NCI-H82 (cell line): Measurements from ENCODE around the gene HMGCS2.
A peak's percentile ranks its signal among the peaks of the same experiment; 100 is the strongest.

Experiments
- DNase-seq: peaks from one replicate; lab custom pipeline; 2025; lab: John Stamatoyannopoulos, UW

The HMGCS2 gene

DNA sequence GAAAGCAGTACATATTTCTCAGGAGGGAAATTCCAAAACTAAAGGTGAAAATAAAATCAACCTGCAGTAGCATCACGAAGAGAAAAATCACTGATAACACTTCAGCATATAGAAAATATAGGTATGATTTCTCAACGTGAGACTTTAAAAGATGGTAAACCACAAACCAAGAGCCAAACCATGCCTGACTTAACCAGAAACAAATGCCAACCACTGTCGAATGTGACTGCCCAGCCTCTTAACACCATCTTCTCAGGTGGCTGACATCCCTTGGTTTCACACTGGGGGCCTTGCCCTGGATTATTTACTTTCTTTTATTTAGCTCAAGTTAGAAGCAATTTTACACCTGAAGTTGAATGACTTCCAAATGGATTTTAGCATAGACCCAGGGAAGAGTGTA lies 10.1 kb downstream of the HMGCS2 start:
- DNase-seq = no peak

DNA sequence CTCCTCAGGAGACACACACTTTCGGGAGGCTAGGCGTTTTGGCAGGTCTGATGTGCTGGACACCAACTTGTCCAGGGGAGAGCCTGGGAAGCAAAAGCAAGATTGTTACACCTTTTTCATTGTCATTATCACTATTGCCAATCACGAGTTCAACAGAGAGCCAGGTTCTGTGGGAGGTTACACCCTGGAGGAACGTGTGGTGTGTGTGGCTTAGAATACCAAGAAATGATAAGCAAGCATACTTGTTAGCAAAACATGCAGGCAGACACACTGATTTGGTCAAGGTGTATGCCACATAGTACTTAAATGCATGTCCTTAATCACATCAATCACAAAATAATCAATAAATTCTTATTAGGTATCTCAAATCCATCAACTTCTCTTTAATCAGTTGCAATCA lies 16.1 kb downstream of the HMGCS2 start:
- no peak for DNase-seq

DNA sequence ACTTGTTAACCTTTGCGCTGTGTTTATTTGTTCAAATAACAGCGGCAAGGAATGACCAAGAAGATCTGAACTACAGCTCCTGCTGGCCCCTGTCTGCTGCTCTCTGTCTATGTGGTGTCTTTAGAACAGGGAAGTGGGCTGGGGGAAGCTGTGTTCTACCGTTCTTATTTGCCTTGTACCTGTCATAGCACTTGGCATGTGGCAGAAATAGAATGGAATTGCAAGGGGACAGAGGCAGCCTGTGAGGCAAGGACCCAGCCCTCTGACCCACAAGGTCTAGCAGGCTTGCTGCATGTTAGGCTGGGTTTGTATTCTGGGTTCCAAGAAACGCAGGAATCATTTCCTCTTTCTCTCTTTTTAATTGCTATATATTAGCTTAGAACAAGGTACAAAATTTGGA lies 20.7 kb downstream of the HMGCS2 start:
- DNase-seq = peak; percentile 41

DNA sequence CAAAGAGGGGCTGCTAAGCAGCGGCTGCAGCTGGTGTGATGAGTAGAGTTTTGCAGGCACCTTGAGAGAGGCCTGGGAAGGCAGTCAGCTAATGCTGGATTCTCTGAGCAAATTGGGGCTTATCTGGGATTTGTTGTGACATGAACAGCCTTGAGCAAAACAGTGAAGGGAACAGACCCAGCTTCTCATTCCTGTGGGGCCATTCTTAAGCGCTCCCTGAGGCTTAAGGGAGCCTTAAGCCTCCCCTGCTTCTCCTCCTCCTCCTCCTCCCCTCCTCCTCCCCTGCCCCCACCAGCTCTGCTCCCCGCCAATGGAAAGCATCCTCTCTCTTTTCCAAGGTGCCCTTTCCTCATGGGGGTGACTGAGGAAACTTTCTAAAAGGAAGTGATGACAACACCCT lies 21.3 kb downstream of the HMGCS2 start:
- peak; percentile 97 for DNase-seq

DNA sequence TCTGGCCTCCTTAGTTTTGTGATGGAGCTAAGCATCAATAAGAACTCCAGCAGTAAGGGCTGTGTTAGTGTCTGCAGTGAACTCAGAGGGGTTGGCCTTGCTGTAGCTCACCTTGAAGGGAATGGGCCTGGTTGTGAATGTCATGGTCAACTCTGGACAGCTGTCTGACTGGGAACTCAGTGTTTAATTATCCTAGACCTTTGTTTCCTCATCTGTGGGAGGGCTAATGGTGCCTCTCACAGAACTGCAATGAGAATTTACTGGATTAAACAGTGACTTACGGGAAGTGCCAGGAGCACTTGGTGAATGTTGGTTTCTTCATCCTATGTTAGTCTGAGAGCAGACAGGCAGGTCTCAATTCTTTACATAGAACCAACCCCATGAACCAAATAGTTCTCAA lies 23.7 kb downstream of the HMGCS2 start:
- DNase-seq = no peak

DNA sequence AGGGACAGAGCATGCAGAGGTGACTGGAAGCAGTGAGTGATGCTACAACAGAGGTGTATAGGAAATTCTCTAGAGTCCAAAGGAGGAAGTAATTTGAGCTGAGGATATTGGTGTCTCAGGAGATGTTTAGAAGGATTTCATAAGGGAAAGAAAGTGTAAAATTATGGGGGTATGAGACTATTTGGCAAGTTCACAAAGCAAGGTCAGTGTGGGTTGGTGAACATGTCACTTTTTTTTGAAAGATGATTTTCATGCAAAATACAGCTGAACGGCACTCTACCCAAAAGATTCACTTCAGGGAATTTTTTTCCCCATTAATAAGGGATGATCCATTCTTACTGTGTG lies 24.1 kb downstream of the HMGCS2 start:
- no peak for DNase-seq

DNA sequence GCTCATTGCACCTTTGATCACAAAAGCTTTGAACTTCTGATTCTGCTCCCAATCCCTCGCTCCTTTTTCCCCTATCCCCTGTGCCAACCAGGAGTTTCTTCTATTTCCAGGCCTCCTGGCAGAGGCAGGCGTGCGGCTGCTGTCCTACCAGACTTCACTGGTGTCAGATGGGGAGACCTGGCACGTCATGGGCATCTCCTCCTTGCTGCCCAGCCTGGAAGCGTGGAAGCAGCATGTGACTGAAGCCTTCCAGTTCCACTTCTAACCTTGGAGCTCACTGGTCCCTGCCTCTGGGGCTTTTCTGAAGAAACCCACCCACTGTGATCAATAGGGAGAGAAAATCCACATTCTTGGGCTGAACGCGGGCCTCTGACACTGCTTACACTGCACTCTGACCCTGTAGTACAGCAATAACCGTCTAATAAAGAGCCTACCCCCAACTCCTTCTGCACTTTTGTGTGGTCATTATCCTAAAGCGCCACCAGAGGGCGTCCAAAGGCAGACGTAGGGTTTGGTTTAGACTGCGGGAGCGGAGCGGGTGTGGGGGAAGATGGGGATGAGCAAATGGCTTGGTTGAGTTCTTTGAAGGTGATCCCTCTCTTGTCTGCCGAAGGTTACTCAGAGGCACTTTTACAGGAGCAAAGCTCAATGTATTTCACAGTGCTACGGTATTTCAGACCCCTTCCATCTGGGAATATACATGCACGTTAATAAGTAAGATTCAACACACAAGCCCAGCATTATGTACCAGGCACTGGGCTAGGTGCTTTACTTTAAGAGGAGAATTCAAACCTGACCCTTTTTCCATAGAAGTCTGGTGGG lies 24.7 kb downstream of the HMGCS2 start:
- peak; percentile 90 for DNase-seq

DNA sequence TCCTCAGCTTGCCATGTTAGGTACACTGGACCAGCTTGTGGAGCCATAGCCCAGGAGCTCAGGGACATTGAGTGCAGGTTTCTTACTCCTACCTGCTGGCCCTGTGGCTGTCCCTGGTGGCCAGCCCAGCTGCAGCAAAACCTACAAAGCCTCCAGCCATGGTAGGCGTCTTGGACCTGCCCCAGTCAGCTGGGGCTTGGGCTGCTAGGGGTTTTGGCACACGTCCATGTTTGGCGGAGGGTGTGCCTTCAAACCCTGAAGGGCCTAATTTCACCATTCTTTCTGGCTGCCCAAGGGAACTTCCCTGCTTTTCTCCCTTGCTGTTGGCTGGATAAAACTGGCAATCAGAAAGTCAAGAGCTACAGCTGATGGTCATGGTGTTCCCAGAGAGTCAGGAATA lies 25.4 kb downstream of the HMGCS2 start:
- DNase-seq = no peak

DNA sequence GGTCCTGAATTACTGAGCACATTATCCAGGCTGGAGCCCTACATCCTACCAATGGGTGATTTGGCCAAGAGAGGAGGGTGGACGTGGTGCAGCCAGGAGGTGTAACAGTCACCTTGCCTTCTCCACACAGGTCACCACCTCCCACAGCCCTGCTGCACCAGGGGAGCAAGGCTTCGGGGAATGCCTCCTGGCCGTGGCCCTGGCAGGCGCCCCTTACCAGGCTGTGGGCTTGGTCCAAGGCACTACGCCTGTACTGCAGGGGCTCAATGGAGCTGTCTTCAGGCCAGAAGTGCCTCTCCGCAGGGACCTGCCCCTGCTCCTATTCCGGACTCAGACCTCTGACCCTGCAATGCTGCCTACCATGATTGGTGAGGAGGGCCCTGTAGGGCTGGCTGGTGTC lies 26.0 kb downstream of the HMGCS2 start:
- DNase-seq = no peak

DNA sequence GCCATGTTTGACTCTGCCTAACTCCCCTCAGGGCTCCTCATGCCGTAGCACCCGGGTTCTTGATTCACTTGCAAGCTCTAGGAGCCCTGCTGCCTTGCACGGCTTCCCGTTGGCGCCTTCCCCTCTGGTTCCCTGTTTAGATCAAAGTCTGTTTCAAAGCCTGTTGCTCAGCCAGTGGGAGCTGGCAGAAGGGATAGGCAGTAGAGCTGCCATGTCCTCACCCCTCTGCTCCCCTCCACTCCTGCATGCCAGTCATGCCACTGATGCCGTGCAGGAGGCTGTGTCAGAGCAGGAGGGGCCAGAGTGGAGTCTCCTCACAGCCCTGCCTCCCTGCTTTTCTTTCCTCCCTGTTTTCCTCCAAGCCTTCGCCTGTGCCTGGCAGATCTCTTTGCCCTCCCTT lies 26.5 kb downstream of the HMGCS2 start:
- no peak for DNase-seq

DNA sequence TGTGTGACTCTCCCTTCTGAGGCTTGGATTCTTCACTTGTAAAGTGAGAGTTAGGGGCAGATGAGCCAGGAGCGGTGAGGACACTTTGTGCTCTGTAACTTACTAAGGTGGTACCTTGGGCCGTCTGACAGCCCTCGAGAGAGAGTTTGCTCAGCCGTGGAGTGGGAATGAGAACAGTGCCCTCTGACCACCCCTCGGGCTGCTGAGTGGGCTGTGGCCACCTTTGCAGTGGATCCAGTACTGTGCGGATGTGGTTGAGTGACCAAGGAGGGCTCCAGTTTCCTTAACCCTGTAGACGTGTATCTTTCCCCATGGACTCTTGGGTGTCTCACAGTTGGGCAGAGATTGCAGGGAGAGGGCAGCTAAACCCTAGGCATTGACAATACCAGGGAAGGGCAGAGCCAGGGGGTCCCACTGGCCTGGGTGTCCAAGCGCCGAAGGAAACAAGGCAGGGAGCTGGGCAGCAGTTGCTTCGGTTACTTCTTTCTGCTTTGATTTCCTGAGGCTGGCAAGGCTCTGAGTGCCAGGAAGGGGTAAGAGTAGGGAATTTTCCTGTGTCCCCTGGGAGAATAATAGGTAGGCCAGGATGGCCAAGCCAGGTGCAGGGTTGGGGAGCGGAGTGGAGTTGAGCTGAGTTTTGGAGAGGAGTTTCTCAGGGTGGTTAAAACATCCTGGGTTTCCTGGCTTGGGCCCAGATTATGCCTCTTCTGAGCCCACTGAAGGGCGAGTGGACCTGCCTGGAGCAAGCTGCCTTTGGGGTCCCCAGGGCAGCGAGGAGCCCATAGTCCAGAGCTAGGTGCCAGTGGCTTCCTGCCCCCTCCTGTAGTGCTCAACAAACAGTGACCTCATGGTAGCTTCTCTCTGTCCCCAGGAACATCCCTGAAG lies 27.6 kb downstream of the HMGCS2 start:
- no peak for DNase-seq

DNA sequence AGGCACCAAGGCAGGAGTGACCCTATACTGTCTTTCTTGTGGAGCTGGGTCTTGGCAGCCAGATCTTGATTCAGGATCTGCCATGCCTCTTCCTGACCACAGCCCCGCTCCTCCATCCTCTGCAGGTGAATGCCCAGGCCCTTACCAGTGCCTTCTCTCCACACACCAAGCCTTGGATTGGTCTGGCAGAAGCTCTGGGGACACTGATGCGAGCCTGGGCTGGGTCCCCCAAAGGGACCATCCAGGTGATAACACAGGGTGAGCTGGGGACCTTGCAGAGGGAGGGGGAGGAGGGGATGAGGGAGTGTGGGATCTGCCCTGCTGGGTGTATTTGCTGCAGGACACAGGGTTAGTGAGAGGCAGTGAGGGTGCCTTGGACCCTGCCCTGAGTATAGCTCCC lies 28.4 kb downstream of the HMGCS2 start:
- no peak for DNase-seq

DNA sequence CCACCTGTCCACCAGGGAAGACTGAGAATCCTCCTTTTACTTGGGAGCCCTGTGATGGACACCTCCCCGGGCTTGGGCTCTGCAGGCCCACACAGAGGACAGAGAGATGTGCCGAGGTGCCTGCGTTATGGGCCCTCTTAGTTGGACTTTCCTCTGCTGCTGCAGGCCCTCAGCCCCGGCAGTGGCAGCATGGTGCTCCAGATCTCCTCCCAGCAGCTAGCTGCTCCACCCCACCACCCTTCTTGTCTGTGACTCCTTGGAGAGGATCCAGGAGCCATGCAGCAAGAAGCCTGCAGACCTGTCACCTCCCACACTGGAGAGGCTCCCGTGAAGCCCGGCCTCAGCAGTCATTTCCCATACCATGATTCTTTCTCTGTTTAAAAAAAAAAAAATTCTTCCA lies 29.6 kb downstream of the HMGCS2 start:
- DNase-seq = no peak

DNA sequence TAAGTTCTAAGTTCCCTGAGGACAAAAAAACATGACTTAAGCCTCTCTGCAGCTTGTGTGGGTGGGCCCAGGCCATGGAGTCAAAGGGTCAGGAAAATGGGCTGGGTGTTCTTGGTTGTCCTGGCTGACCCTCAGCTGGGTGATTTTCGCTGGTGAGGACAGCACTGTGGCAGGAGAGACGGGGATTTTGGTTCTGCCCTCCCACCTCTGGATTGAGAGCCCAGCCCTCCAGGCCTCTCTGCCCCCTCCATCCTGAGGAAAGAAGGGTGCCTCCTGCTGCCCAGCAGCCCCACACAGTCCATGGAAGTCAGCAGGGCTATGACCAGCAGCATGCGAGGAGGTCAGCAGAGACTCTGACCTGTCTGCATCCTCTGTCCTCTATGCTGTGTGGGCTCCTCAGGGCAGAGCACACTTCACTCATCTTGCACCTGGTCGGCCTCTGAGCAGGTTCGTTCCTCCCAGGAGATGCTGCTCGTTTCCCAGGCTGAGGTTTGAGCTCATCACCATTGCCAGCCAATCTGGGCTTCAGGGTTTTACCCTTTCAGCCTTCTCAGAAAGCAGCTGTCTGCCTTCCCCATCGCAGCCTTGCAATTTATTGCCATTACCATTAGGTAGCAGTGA lies 30.5 kb downstream of the HMGCS2 start:
- DNase-seq = no peak

DNA sequence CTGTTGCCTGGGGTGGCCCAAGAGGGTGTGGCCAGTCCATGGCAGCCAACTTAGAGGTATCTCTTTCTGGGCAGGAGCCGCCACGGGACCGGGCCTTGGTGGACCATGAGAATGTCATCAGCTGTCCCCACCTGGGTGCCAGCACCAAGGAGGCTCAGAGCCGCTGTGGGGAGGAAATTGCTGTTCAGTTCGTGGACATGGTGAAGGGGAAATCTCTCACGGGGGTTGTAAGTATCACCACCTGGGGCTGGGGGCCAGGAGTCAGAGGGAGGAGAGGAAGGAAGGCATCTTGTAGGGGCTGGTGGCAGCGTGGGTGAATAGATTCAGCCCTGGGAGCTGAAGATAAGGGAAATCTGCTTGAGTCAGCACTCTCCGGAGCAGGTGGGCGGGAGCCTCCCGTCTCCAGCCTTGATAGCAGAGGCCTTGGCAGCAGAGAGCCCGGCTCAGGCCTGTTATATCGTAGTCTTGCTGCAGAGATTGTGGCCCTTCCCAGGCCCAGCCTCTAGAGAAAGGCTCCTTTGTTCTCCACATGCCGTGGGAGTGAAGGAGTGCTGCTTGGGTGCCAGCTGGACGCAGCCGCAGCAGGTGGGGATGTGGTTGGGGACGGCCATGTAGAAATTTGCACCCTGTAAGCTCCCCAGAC lies 31.5 kb downstream of the HMGCS2 start:
- DNase-seq = no peak

DNA sequence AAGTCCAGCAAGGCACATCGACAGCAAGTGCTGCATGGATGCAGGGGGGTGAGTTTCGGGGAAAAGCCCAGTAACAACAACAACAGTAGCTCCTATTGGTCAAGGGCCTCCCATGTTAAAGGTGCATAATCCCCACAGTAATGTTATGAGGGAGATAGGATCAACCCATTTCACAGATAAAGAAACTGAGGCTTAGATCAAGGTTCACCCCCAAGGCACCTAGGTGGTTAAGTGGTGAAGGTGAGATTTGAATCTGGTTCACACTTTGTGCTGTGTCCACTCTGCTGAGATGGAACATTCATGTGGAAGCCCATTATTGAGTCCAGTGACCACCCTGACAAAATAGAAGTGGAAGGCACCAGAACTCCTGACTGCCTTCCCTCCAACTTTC lies 32.1 kb downstream of the HMGCS2 start:
- DNase-seq = no peak

DNA sequence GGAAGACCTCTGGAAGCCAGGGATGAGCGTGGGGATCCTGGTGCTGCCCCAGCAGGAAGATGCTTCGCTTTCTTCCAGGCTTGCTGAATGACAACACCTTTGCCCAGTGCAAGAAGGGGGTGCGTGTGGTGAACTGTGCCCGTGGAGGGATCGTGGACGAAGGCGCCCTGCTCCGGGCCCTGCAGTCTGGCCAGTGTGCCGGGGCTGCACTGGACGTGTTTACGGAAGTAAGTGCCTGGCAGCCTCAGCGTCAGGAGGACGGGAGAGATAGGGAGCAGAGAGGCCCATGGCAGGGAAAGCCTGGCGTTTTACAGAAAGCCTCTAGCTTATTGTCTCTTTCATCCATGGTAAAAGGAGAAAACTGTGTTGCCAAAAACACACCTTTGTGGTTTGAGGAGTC lies 33.5 kb downstream of the HMGCS2 start:
- DNase-seq = no peak

DNA sequence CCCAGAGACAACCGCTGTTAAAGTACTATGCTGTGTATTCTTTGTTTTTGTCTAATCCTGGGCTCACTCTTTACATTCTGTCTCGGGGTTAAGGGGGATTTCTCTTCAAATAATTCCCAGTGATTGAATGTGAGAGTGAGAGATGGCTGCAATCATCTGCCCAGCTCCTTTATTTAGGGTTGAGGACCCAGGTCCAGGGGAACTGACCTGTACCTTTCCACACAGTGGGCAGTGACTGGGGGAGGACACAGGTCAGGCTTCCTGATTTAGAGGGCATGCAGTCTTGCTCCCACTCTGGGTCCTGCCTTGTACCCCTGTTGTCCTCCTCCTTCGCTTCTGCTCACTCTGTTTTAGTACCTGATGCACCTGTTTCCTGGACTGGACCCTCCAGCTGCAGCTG lies 35.0 kb downstream of the HMGCS2 start:
- no peak for DNase-seq

DNA sequence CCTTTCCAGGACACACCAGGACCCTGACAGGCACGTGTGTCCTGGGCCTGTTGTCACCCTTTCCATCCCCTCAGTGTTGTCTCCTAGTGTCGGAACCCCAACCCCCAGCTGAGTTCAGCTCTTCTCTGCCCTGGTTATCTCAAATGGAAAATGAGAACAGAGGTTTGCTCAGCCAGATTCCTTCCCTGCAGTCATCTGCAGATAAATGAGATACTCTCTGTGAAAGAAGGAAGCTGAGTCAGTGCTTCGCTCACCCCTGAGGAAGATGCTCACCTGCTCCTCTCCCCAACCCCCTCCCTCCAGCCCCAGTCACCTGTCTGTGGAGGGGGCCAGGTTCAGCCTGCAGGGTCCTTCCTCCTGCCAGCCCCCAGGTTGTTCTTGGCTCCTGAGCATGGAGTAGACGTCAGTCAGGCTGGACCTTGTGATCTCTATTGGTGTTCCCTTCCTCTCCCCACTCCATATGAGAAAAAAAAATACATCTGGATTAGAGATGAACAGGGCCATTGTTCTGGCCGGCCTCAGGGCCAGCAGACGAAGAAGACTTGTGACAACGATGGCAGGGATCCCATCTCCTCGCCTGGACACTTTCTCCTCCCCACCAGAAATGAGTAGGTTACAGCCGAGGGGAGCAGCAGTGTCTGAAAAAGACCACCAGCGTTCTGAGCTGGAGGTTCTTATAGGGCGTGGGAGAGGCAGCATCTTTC lies 36.1 kb downstream of the HMGCS2 start:
- no peak for DNase-seq

DNA sequence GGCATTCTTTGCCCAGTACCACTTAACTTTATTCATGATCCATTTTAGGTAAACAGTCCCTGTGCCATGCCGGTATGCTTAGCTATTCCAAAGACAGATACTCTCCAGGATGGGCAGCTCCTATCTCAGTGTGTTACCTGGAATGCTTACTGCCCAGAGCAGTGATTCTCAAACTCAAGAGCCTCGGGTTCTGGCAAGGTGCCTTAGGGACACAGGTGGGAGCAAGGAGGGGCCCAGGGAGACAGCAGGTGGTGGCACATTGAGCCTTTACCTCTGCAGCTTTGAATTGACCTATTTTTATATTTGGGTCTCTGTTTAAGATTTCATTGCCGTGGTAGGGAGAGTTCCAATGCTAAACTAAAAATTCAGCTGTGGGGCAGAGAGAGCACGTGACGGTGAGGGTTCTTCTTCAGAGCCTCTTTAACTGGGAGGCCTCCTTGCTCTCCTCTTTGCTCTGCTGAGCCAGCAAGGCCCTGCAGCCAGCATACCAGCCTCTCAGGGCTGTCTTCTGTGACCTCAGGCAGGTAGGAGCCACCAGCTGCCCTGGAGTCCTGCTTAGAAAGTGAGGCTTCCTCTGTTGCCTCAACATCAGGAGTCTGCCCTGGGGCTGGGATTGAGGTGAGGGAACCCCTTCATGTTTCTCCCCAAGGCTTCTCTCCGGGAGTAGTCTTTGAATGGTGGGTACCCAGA lies 36.8 kb downstream of the HMGCS2 start:
- DNase-seq = no peak

DNA sequence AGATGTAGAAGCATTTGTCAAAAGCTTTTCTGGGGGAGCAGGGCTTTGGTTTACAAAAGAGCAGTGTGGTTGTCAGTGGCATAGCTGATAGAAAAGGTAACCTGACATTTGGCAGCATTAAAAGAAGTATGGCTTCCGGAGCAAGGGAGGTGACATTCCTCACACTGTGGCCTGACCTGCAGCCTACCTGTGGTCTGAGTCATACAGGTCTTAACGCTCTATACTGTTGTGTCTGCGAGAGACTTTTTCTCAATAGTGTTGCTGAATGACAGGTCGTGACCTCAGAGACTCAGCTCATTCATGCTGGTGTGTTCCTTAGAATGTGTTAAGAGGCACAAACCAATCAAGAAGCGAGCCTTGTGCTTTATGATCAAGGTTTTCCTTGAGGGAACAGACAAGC lies 37.6 kb downstream of the HMGCS2 start:
- no peak for DNase-seq
